Measurements from ENCODE around the gene MLLT11. TPM values are rescaled to one million over a fixed set of nuclear protein-coding genes. Genes with fewer than 3 reads are reported as not detected.

The MLLT11 gene, protein sequence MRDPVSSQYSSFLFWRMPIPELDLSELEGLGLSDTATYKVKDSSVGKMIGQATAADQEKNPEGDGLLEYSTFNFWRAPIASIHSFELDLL
- 9.0 and 17.0 TPM in 2 replicates for total RNA-seq (ENCODE audit: low replicate concordance)
- long read RNA-seq, full-length matches to known transcripts = 64 of 75 reads
- long read RNA-seq, partial matches to known transcripts = 9 of 75 reads
- long read RNA-seq, other reads (novel, unspliced or antisense) = 2 of 75 reads

DNA sequence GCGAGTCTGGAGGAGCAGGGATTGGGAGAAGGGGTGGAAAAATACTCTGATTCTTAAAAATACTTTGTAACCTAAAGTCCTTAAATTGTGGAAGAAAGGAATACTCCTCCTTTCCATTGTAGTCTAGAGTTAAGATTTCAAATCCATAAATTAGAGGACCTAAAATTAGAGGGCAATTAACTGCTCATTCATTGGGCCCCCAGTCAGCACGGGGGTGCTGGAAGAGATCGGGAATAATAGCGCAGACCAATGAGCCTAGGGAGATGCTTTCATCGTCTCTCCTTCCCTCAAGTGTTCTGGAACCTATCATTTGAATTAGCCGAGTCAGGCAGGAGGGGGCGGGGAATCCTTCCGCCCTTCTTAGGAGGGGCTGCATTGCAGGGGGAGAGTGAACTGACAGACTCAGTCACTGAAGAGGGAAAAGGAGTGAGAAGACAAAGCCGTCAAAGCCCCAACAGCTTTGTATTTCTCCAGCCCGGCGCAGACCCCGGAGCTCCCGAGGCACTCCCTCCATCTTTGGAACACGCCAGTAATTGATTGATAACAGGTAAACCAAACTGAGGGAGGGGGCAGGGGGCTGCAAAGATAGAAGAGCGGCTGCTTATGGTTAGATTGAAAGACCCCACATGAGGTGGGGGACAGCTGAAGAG, at the start of gene MLLT11:
Gene MLLT11 (plus strand): TSS at position 391 of the 650 bp plus-strand sequence. CDS start 6,828 bp downstream, outside the sequence.
- Mint-ChIP-seq H3K27me3 (no peaks in the 10 kb centered on the region), H3K36me3 (peaks cover 16% of the 10 kb centered on the region), H3K27ac (peak within 1 kb of the TSS; percentile 79), H3K4me1 (ENCODE audit: unreplicated experiment) (peaks cover 38% of the 10 kb centered on the region), H3K9me3 (no peaks in the 10 kb centered on the region), H3K4me3 (peak within 1 kb of the TSS; percentile 88)
- peak; percentile 76 for DNase-seq (ENCODE audit: extremely low spot score, unreplicated experiment)
- TF ChIP-seq, protein P1, sequence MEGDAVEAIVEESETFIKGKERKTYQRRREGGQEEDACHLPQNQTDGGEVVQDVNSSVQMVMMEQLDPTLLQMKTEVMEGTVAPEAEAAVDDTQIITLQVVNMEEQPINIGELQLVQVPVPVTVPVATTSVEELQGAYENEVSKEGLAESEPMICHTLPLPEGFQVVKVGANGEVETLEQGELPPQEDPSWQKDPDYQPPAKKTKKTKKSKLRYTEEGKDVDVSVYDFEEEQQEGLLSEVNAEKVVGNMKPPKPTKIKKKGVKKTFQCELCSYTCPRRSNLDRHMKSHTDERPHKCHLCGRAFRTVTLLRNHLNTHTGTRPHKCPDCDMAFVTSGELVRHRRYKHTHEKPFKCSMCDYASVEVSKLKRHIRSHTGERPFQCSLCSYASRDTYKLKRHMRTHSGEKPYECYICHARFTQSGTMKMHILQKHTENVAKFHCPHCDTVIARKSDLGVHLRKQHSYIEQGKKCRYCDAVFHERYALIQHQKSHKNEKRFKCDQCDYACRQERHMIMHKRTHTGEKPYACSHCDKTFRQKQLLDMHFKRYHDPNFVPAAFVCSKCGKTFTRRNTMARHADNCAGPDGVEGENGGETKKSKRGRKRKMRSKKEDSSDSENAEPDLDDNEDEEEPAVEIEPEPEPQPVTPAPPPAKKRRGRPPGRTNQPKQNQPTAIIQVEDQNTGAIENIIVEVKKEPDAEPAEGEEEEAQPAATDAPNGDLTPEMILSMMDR (conservative IDR thresholded peaks at IDR 0.05) = no peak

DNA sequence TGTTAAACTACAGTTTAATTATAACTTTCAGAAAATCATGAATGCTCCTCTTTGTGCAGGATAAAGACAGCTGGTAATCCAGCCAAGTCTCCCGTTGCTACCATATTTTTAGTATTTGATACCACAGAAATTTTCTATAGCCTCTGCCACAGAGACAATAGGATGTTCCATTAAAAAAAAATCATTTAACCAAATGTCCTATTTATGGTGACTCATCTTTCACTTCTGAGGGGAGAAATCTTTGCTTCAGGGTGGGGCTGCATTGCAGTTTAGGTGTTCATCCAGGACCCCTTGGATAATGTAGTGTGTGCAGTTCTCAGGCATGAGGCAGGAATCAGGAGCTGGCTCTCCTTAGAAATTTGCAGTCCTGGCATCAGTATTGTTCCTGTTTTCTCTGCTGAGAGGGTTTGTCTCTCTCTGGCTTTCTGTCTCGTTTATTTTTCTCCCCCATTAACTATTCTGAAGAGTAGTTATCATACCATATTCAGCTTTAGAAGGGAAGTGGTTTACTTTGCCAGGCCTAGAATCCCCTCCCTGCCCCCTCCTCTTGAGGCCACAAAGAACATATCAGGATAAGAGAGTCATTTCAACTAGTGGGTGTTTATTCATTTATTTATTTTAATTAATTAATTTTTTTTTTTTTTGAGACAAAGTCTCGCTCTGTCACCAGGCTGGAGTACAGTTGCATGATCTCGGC, 48.9 kb upstream of the MLLT11 start:
- Mint-ChIP-seq H3K9me3 (no peaks in the 10 kb centered on the region), H3K4me3 (peak overlapping the region; percentile 26), H3K27ac (no peak overlapping the region), H3K36me3 (peaks cover 3% of the 10 kb centered on the region), H3K4me1 (ENCODE audit: unreplicated experiment) (peaks cover 46% of the 10 kb centered on the region), H3K27me3 (no peaks in the 10 kb centered on the region)
- no peak for DNase-seq (ENCODE audit: extremely low spot score, unreplicated experiment)
- TF ChIP-seq, protein P1 (conservative IDR thresholded peaks at IDR 0.05) = no peak

DNA sequence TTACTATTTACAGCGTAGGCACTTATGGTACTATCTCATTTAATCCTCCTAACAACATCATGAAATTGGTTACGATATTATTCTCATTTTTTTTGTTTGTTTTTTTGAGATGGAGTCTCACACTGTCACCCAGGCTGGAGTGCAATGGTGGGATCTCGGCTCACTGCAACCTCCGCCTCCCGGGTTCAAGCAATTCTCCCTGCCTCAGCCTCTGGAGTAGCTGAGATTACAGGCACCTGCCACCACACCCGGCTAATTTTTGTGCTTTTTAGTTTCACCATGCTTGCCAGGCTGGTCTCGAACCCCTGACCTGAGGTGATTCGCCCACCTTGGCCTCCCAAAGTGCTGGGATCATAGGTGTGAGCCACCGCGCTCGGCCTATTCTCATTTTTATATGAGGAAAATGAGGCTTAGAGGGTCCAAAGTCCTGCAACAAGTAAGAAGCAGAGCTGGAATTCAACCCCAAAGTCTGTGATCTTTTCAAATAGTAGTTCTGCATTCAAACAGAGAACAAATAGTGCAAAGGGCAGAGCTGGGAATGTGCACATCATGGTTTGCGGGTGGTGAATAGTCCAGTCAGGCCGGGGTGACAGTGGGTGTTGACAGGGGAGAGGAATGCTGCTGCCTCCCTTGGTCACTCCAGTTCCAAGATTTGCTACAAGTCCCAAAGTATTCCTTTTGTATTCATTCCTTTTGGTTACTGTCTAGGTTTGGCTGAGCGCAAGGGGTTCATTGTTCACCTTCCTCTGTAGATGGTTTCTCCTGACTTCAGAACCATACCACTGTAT, 47.3 kb upstream of the MLLT11 start:
- TF ChIP-seq, protein P1 (conservative IDR thresholded peaks at IDR 0.05) = no peak
- Mint-ChIP-seq H3K4me1 (ENCODE audit: unreplicated experiment) (peaks cover 33% of the 10 kb centered on the region), H3K27me3 (no peaks in the 10 kb centered on the region), H3K36me3 (peaks cover 3% of the 10 kb centered on the region), H3K4me3 (peak overlapping the region; percentile 54), H3K9me3 (no peaks in the 10 kb centered on the region), H3K27ac (peak overlapping the region; percentile 75)
- DNase-seq (ENCODE audit: extremely low spot score, unreplicated experiment) = no peak

DNA sequence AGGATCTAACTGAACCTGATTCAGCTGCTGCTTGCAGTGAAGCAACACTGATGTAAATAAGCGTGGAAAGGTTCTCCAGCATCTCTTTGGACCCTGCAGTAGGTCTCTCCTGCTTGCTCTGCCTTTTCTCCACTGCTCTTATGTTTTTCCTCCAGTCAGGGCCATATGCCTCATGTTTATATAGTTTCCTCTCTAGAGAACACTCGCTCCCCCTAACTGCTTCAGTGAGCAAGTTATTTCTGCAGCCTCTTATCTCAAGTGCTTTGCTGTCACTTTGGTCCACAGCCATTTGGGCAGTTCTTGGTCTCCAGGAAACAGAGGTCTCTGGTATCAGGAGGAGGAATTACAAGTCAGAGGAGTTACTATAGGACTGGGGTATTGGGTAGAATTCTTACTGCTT, 46.7 kb upstream of the MLLT11 start:
- Mint-ChIP-seq H3K4me1 (ENCODE audit: unreplicated experiment) (peaks cover 30% of the 10 kb centered on the region), H3K4me3 (peak overlapping the region; percentile 54), H3K27me3 (no peaks in the 10 kb centered on the region), H3K36me3 (peaks cover 7% of the 10 kb centered on the region), H3K9me3 (no peaks in the 10 kb centered on the region), H3K27ac (peak overlapping the region; percentile 75)
- DNase-seq (ENCODE audit: extremely low spot score, unreplicated experiment) = no peak
- TF ChIP-seq, protein P1 (conservative IDR thresholded peaks at IDR 0.05) = no peak

DNA sequence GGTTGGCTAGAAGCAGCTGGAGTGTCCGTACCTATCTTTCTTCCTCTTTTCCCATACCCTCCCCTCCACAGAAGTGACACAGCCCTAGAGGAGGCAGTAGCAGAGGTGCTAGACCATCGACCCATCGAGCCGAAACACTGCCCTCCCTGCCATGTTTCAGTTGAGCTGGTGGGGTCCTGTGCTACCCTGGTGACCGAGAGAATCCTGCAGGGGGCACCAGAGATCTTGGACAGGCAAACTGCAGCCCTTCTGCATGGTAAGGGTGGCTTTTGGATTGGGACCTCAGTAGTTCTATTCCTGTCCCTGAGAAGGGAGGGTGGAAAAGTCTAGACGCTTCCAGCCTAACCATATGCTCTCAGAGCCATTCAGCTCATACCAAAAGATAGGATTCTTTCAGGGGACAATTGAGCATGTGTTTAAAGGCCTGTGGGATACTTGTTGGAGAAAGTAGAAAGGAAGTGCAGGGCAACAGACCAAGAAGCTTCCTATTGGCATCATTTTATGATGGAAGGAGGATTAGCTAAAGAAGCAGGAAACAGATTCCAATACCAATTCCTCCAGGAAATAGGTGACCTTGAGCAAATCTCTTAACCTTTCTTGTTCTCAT, 35.6 kb upstream of the MLLT11 start:
- H3K36me3 Mint-ChIP-seq = peaks cover 24% of the 10 kb centered on the region
- peaks cover 4% of the 10 kb centered on the region for H3K4me1 Mint-ChIP-seq (ENCODE audit: unreplicated experiment)
- no peaks in the 10 kb centered on the region for H3K27me3 Mint-ChIP-seq
- H3K27ac Mint-ChIP-seq = peak overlapping the region; percentile 29
- TF ChIP-seq, protein P1 (conservative IDR thresholded peaks at IDR 0.05) = peak; percentile 77
- no peaks in the 10 kb centered on the region for H3K9me3 Mint-ChIP-seq
- DNase-seq (ENCODE audit: extremely low spot score, unreplicated experiment) = peak; percentile 79
- H3K4me3 Mint-ChIP-seq = no peak overlapping the region
